ENCODE measurements around the gene GPX2. TPM values are rescaled to one million over a fixed set of nuclear protein-coding genes. Genes with fewer than 3 reads are reported as not detected.

Gene GPX2
- total and polyA plus RNA-seq, 2 experiments from 2014 or later = 0.78 to 2.2 TPM

- Histone ChIP-seq H3K9me2 (ENCODE audit: insufficient read depth) (no peaks in the 10 kb centered on the region), H3K27ac (ENCODE audit: low read depth) (peak overlapping the region; percentile 60), H3K4me3 (no peak overlapping the region), H4K20me1 (replicated peaks; ENCODE audit: insufficient read depth) (no peaks in the 10 kb centered on the region), H3F3A (replicated peaks; ENCODE audit: low read depth) (peaks cover 3% of the 10 kb centered on the region; the same call in 1 of the 2 replicates), H3K4me1 (ENCODE audit: insufficient read depth) (no peaks in the 10 kb centered on the region), H3K27me3 (ENCODE audit: insufficient read depth) (no peaks in the 10 kb centered on the region), H3K36me3 (ENCODE audit: insufficient read depth) (peaks cover 37% of the 10 kb centered on the region), H3K4me2 (no peak overlapping the region), H2AFZ (no peak overlapping the region), H3K79me2 (replicated peaks; ENCODE audit: insufficient read depth) (no peaks in the 10 kb centered on the region)
- H3K4me1 Mint-ChIP-seq = no peaks in the 10 kb centered on the region
- H3K27ac Mint-ChIP-seq = no peak overlapping the region
- TF ChIP-seq POLR2AphosphoS5 (IDR thresholded peaks at IDR 0.05; ENCODE audit: low read depth) (no peak), EZH2 (IDR thresholded peaks at IDR 0.05; ENCODE audit: low read depth, unreplicated experiment) (no peak), CTCF (conservative IDR thresholded peaks at IDR 0.05; ENCODE audit: low read depth in 2 of 2) (no peak), ZNF114 (CRISPR knock-in tag; IDR thresholded peaks at IDR 0.05) (no peak), NANOG (IDR thresholded peaks at IDR 0.05; ENCODE audit: borderline replicate concordance) (no peak), STAT1 (IDR thresholded peaks at IDR 0.05; ENCODE audit: unreplicated experiment) (no peak)
- ATAC-seq = no peak
- no peak overlapping the region for H3K4me3 Mint-ChIP-seq
- no peaks in the 10 kb centered on the region for H3K27me3 Mint-ChIP-seq (ENCODE audit: insufficient read depth, low read depth, poor library complexity)
- no peak for DNase-seq (ENCODE audit: low spot score)
- H3K36me3 Mint-ChIP-seq (ENCODE audit: low read depth) = peaks cover 23% of the 10 kb centered on the region
- no peaks in the 10 kb centered on the region for H3K9me3 Mint-ChIP-seq
These were observed 14.1 kb downstream of the GPX2 start for GRCh38 chr14:64928239-64929013.

GRCh38 chr14:64927031-64927430 lies 15.5 kb downstream of the GPX2 start:
- no peaks in the 10 kb centered on the region for H3K79me2 ChIP-seq (replicated peaks; ENCODE audit: insufficient read depth)
- no peak overlapping the region for H3K27ac Mint-ChIP-seq
- no peaks in the 10 kb centered on the region for H3K4me1 ChIP-seq (ENCODE audit: insufficient read depth)
- H3K4me3 Mint-ChIP-seq = no peak overlapping the region
- no peak for ATAC-seq
- H4K20me1 ChIP-seq (replicated peaks; ENCODE audit: insufficient read depth) = 0 out of 2 replicates have a peak, but pooled peaks cover 3% of the 10 kb centered on the region
- H3K36me3 ChIP-seq (ENCODE audit: insufficient read depth) = peaks cover 27% of the 10 kb centered on the region
- H3K27ac ChIP-seq (ENCODE audit: low read depth) = no peak overlapping the region
- no peak for DNase-seq (ENCODE audit: low spot score)
- no peak overlapping the region for H2AFZ ChIP-seq
- H3K27me3 Mint-ChIP-seq (ENCODE audit: insufficient read depth, low read depth, poor library complexity) = no peaks in the 10 kb centered on the region
- peaks cover 18% of the 10 kb centered on the region for H3K36me3 Mint-ChIP-seq (ENCODE audit: low read depth)
- no peak overlapping the region for H3K4me2 ChIP-seq
- no peaks in the 10 kb centered on the region for H3K9me2 ChIP-seq (ENCODE audit: insufficient read depth)
- no peaks in the 10 kb centered on the region for H3K4me1 Mint-ChIP-seq
- H3K4me3 ChIP-seq = no peak overlapping the region
- peaks cover 3% of the 10 kb centered on the region; the same call in 1 of the 2 replicates for H3F3A ChIP-seq (replicated peaks; ENCODE audit: low read depth)
- no peaks in the 10 kb centered on the region for H3K9me3 Mint-ChIP-seq
- no peaks in the 10 kb centered on the region for H3K27me3 ChIP-seq (ENCODE audit: insufficient read depth)
- TF ChIP-seq ETS1 (IDR thresholded peaks at IDR 0.05) (no peak), NANOG (IDR thresholded peaks at IDR 0.05; ENCODE audit: borderline replicate concordance) (no peak), REST (IDR thresholded peaks at IDR 0.05; ENCODE audit: unreplicated experiment) (no peak), ZNF331 (CRISPR knock-in tag; IDR thresholded peaks at IDR 0.05; ENCODE audit: low read depth) (no peak)

All from GM23338 (cell line).